Caco-2 (cell line): ENCODE data around the gene FN3KRP. TPM values are rescaled to one million over a fixed set of nuclear protein-coding genes. Genes with fewer than 3 reads are reported as not detected.
A peak's percentile ranks its signal among the peaks of the same experiment; 100 is the strongest.

ENCODE experiments used
- BruUV-seq: library from RNA; stranded (reverse); fragments of 400-500 nt; replicated peaks from 2 replicates; lab custom pipeline; 2021; lab: Mats Ljungman, UMichigan
- CTCF ChIA-PET: fragments of 300-600 bp; sonication (Branson Sonifier 250); formaldehyde crosslinking; loops from one replicate; lab custom pipeline; 2022; ENCODE audit warnings: antibody characterized with exemption; lab: Charles Lee
- POLR2A ChIA-PET: fragments of 300-600 bp; sonication (Branson Sonifier 250); formaldehyde crosslinking; loops from one replicate; lab custom pipeline; 2022; ENCODE audit warnings: antibody characterized with exemption; lab: Charles Lee
- DNase-seq, 2 experiments: peaks; one replicate each; pipeline versions ENCODE4 v3.0.0 to v3.0.0-alpha.2; 2020 to 2022
- H3K27me3 ChIP-seq: replicated peaks from 2 replicates; pipeline ENCODE4 v1.6.0; 2011; ENCODE audit warnings: low read length; ENCODE audit not compliant: control insufficient read depth, insufficient read depth
- H3K36me3 ChIP-seq: 2 replicates; pipeline ENCODE4 v1.5.1; 2011; ENCODE audit warnings: low read length; ENCODE audit not compliant: control insufficient read depth, insufficient read depth
- H3K4me1 ChIP-seq: fragments of 250-450 bp; sonication (Bioruptor Pico); 2 replicates; pipeline ENCODE4 v1.5.1; 2020; ENCODE audit warnings: mild to moderate bottlenecking
- H3K4me3 ChIP-seq: 2 replicates; pipeline ENCODE4 v1.5.1; 2011; ENCODE audit warnings: low read depth, mild to moderate bottlenecking, control low read depth, low read length
- H3K9me3 ChIP-seq: fragments of 250-450 bp; sonication (Bioruptor Pico); 2 replicates; pipeline ENCODE4 v1.5.1; 2020; ENCODE audit warnings: mild to moderate bottlenecking, moderate library complexity
- H3K27ac Mint-ChIP-seq: one replicate; pipeline ENCODE4 v1.8.0; 2022; ENCODE audit warnings: mixed read lengths; ENCODE audit not compliant: unreplicated experiment
- H3K27me3 Mint-ChIP-seq: one replicate; pipeline ENCODE4 v1.8.0; 2022; ENCODE audit warnings: mixed read lengths; ENCODE audit not compliant: insufficient read depth, unreplicated experiment
- H3K36me3 Mint-ChIP-seq: one replicate; pipeline ENCODE4 v1.8.0; 2022; ENCODE audit warnings: mild to moderate bottlenecking, mixed read lengths; ENCODE audit not compliant: insufficient read depth, unreplicated experiment
- H3K4me1 Mint-ChIP-seq: one replicate; pipeline ENCODE4 v1.8.0; 2022; ENCODE audit warnings: low read depth, mixed read lengths; ENCODE audit not compliant: unreplicated experiment
- H3K4me3 Mint-ChIP-seq: one replicate; pipeline ENCODE4 v1.8.0; 2022; ENCODE audit warnings: mild to moderate bottlenecking, moderate library complexity, mixed read lengths; ENCODE audit not compliant: unreplicated experiment
- H3K9me3 Mint-ChIP-seq: one replicate; pipeline ENCODE4 v1.8.0; 2022; ENCODE audit warnings: mixed read lengths; ENCODE audit not compliant: unreplicated experiment
- intact Hi-C: fragments of 100-400 bp; cut with micrococcal nuclease; formaldehyde crosslinking; loops from one replicate; pipeline ENCODE4 v1.10.0; 2022; ENCODE audit not compliant: unreplicated experiment
- total RNA-seq: library from RNA; stranded (reverse); gene quantifications from 2 replicates; pipeline ENCODE4 v1.2.3, GENCODE V29; 2022
- TF ChIP-seq, protein P1 (sequence below), 2 experiments: fragments of 200-600 bp in 1 of 2; IDR thresholded peaks; 1 replicate in 1 of 2; 2 replicates in 1 of 2; pipeline versions ENCODE4 v1.5.1 to v1.8.0; 2011 to 2022; ENCODE audit warnings: antibody characterized with exemption in 1 of 2, control low read depth in 1 of 2, inconsistent platforms in 1 of 2, low read depth in 1 of 2, low read length in 1 of 2, mild to moderate bottlenecking in 1 of 2, moderate library complexity in 1 of 2; ENCODE audit not compliant: insufficient read depth in 1 of 2, severe bottlenecking in 1 of 2, unreplicated experiment in 1 of 2

FN3KRP gene
- total RNA-seq, 1 experiment from 2014 or later, result 53.6 TPM

GRCh38 chr17:82698974-82699442 lies 17.5 kb upstream of the FN3KRP start:
- H3K27me3 ChIP-seq, result no peaks in the 10 kb centered on the region
- ChIA-PET CTCF (no interaction called here), POLR2A (interaction anchor here (0.6 kb wide), 1 partner anchor 191 kb away, joined by 5 read pairs; no protein-coding TSS in a partner anchor)
- peak overlapping the region; percentile 69 for H3K4me3 ChIP-seq
- Mint-ChIP-seq H3K4me3 (peak overlapping the region; percentile 84), H3K27ac (peak overlapping the region; percentile 61), H3K27me3 (no peaks in the 10 kb centered on the region), H3K36me3 (peaks cover 8% of the 10 kb centered on the region), H3K9me3 (peaks cover 12% of the 10 kb centered on the region), H3K4me1 (peaks cover 7% of the 10 kb centered on the region)
- no TSS peak for BruUV-seq
- TF ChIP-seq, protein P1, sequence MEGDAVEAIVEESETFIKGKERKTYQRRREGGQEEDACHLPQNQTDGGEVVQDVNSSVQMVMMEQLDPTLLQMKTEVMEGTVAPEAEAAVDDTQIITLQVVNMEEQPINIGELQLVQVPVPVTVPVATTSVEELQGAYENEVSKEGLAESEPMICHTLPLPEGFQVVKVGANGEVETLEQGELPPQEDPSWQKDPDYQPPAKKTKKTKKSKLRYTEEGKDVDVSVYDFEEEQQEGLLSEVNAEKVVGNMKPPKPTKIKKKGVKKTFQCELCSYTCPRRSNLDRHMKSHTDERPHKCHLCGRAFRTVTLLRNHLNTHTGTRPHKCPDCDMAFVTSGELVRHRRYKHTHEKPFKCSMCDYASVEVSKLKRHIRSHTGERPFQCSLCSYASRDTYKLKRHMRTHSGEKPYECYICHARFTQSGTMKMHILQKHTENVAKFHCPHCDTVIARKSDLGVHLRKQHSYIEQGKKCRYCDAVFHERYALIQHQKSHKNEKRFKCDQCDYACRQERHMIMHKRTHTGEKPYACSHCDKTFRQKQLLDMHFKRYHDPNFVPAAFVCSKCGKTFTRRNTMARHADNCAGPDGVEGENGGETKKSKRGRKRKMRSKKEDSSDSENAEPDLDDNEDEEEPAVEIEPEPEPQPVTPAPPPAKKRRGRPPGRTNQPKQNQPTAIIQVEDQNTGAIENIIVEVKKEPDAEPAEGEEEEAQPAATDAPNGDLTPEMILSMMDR (IDR thresholded peaks at IDR 0.05; ENCODE audit: insufficient read depth in 1 of 2, low read depth in 1 of 2, low read length in 1 of 2, severe bottlenecking in 1 of 2, unreplicated experiment in 1 of 2), result no peak
- peaks cover 8% of the 10 kb centered on the region for H3K9me3 ChIP-seq
- H3K4me1 ChIP-seq, result peaks cover 21% of the 10 kb centered on the region
- intact Hi-C loops, result loop anchor here (2.0 kb wide), 1 partner anchor 18 kb away; the partner anchor contains the start of gene FN3KRP
- H3K36me3 ChIP-seq, result no peaks in the 10 kb centered on the region
- no peak for DNase-seq

DNA sequence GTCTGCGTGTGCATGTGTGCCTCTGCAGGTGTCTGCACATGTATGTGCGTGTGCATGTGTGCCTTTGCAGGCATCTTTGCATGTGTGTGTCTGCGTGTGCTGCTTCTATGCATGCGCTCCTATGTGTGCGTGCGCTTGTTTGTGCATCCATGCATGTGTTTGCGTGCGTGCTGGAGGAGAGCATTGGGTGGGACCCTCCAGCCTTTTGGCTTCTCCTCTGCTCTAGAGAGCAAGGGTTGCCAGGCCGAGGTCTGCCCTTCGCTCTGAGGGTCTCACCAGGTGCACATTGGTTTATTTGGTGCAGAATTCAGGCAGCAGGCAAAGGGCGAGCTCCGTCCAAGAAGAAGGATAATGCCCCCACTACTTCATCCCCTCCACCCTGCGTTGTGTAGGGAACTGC lies 17.0 kb upstream of the FN3KRP start:
- CTCF ChIA-PET, result no interaction called here
- POLR2A ChIA-PET, result no interaction called here
- Mint-ChIP-seq H3K9me3 (peaks cover 6% of the 10 kb centered on the region), H3K4me3 (peak overlapping the region; percentile 84), H3K27ac (peak overlapping the region; percentile 61), H3K4me1 (peaks cover 12% of the 10 kb centered on the region), H3K27me3 (no peaks in the 10 kb centered on the region), H3K36me3 (peaks cover 8% of the 10 kb centered on the region)
- Histone ChIP-seq H3K27me3 (no peaks in the 10 kb centered on the region), H3K4me1 (peaks cover 26% of the 10 kb centered on the region), H3K36me3 (no peaks in the 10 kb centered on the region), H3K9me3 (peaks cover 3% of the 10 kb centered on the region; the same call in 1 of the 2 replicates), H3K4me3 (peak overlapping the region; percentile 69)
- intact Hi-C loops, result loop anchor here (2.0 kb wide), 1 partner anchor 17 kb away; the partner anchor contains the start of gene FN3KRP
- DNase-seq, result no peak
- TF ChIP-seq, protein P1 (IDR thresholded peaks at IDR 0.05; ENCODE audit: insufficient read depth in 1 of 2, low read depth in 1 of 2, low read length in 1 of 2, severe bottlenecking in 1 of 2, unreplicated experiment in 1 of 2), result no peak
- BruUV-seq, result no TSS peak

- Histone ChIP-seq H3K27me3 (no peaks in the 10 kb centered on the region), H3K36me3 (no peaks in the 10 kb centered on the region), H3K4me1 (peaks cover 28% of the 10 kb centered on the region), H3K4me3 (no peak overlapping the region), H3K9me3 (no peaks in the 10 kb centered on the region)
- Mint-ChIP-seq H3K27ac (no peak overlapping the region), H3K4me1 (peaks cover 12% of the 10 kb centered on the region), H3K9me3 (no peaks in the 10 kb centered on the region), H3K36me3 (peaks cover 11% of the 10 kb centered on the region), H3K4me3 (no peak overlapping the region), H3K27me3 (no peaks in the 10 kb centered on the region)
- intact Hi-C loops, result no loop called here
- POLR2A ChIA-PET, result no interaction called here
- CTCF ChIA-PET, result no interaction called here
- BruUV-seq, result no TSS peak
- DNase-seq, result no peak
- TF ChIP-seq, protein P1 (IDR thresholded peaks at IDR 0.05; ENCODE audit: insufficient read depth in 1 of 2, low read depth in 1 of 2, low read length in 1 of 2, severe bottlenecking in 1 of 2, unreplicated experiment in 1 of 2), result no peak
Observed at GRCh38 chr17:82702231-82702927, 14.1 kb upstream of the FN3KRP start.
